HG02885 (cell line): ENCODE data around the gene CDK11B.
"Not testable (repeated sequence)": the region's sequence is repeated elsewhere in the genome, so short reads cannot be mapped to it uniquely, and the experiment has no call there.

ENCODE experiments used
- ATAC-seq: cut with Tn5 transposase; IDR thresholded peaks from one replicate; pipeline ENCODE4 v1.9.1; 2021; ENCODE audit warnings: mild to moderate bottlenecking; ENCODE audit not compliant: unreplicated experiment, poor library complexity

CDK11B gene

GRCh38 chr1:1658583-1659549 lies at the start of gene CDK11B:
Gene CDK11B, minus strand, starts transcription at chr1:1659004. Its CDS starts 1,519 bp downstream, at chr1:1657485.
- ATAC-seq = peak; percentile 89

- not testable (repeated sequence) for ATAC-seq
These were observed 49.1 kb upstream of the CDK11B start for GRCh38 chr1:1707897-1708296.

DNA sequence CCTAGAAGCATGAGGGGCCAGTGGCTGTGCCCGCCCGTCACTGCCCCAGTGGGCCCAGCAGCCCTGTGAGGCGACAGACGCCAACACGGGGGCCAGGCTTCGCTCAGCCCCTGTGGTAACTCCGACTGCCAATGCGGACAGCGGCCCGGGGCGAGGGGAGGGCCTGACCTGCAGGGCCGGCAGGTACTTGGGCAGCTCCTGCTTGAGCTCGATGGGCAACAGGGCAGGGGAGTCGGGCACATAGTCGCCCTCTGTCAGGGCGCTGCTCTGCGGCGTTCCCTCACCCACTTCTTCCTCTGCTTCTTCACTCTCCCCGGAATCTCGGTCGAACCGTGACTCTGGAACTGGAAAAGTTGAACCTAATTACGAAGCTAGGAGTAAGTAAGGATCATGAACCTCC lies 48.4 kb upstream of the CDK11B start:
- ATAC-seq = not testable (repeated sequence)

GRCh38 chr1:1705623-1706022 lies 46.8 kb upstream of the CDK11B start:
- ATAC-seq = not testable (repeated sequence)

DNA sequence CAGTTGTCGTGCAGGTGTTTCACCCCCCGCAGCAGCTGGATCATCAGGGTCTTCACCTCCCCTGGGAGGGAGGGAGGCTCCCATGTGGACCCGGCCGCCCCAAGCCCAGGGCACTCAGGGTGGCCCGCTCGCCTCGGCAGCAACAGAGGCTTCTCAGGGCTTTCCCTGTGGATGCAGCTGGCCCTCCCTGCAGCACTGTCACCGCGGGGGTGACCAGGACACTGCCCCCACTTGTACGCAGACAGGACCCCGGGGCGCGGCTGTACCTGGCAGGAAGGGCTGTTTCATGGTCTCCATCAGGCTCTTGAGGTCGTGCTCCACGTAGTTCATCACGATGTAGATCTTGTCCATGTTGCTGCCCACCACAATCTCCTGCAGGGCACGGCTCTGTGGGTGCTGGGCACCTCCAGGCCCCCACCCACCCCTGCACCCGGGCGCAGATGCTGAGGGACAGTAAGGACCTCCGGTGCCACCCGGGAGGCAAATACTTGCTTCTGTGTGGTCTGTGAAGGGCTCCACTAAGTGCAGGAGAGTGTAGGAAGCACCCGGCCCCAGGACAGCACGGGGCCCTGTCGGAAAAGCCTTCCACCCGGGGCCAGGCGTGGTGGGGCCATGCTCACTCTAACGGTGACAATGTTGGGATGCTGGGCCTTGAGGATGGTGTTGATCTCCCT lies 45.6 kb upstream of the CDK11B start:
- not testable (repeated sequence) for ATAC-seq

DNA sequence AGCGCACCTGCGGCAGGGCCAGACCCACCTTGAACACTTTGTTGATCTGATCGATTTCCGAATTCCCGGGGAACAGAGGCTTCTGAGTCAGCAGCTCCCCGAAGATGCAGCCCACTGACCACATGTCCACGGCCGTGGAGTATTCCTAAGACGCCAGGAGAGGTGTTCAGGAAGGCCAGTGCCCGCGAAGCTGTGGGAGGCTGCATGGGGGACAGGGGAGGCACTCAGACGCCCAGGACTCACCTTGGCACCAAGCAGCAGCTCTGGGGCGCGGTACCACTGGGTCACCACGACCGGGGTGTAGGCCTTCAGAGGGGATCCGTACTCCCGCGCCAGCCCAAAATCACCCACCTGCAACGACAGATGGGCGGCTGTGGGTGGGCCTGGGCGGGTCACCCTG lies 45.0 kb upstream of the CDK11B start:
- ATAC-seq = no peak

- not testable (repeated sequence) for ATAC-seq
These were observed 43.7 kb upstream of the CDK11B start for GRCh38 chr1:1702506-1702905.

- ATAC-seq = not testable (repeated sequence)
These were observed 41.8 kb upstream of the CDK11B start for GRCh38 chr1:1700557-1700956.

DNA sequence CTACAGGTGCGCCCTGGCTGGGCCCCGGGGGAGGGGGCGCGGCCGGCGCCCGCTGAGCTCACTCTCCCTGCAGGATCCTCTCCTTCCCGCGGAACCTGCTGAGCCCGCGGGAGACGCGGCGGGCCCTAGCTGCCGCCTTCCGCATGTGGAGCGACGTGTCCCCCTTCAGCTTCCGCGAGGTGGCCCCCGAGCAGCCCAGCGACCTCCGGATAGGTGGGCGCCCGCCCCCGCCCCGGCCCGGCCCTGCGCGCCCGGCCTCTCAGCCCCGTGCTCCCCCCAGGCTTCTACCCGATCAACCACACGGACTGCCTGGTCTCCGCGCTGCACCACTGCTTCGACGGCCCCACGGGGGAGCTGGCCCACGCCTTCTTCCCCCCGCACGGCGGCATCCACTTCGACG lies 41.3 kb upstream of the CDK11B start:
- ATAC-seq = not testable (repeated sequence)

DNA sequence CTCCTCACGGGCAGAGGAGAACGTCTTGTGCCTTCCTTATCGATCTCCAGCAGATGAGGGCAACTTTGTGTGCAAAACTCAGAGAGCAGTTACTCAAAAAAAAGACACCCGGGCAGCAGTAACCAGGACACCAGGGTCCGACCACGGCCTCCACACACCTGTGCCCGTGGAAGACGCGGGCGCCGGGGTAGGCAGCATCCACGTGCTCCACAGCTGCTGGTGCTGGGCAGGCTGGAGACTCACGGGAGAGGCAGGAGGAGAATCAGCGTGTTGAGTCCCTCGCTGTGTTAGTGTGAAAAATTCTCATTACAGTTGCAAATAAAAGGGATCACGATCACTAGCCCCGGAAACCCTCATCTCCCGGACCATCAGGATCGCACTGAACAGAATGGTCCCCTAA lies 40.3 kb upstream of the CDK11B start:
- ATAC-seq = not testable (repeated sequence)

- not testable (repeated sequence) for ATAC-seq
These were observed 38.8 kb upstream of the CDK11B start for GRCh38 chr1:1697358-1698183.

DNA sequence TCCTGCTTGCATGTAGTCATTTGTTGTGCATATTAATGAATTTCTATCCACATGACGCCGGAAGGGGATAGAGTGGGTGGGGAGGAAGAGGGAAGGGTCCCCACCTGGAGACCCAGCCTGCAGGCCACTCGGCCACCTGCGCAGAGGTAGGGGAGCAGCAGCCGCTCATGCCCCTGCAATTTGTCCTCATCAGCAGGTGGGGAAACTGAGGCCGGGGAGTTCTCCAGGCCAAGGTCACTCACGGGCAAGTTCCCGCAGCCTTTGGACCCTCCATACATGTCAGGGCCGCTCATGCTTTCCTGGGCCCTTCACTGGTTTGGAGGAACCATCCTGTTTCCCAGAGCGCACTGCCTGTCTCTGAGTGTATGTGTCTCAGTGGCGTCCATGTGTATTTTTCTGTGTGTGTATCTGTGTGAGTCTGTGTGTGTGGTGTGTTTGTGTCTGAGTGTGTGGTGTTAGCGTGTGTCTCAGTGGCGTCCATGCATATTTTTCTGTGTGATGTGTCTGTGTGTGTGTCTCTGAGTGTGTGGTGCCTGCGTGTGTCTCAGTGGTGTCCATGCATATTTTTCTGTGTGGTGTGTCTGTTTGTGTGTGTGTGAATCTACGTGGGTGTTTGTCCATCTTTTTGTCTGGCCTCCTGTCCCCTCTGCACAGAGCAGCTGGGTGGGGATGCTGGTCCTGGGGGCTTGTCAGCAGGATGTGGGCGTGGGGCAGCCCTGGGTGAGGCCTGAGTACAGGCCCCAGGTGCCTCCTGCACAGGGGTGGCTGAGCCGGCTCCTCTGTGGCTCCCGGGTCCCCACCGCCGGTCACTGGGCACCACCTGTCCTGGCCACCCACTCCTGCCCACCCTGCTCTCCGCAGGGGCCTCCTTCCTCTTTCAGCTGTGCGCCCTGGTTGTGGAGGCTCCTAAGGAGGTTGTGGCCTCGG lies 37.9 kb upstream of the CDK11B start:
- ATAC-seq = not testable (repeated sequence)

GRCh38 chr1:1692714-1693647 lies 34.2 kb upstream of the CDK11B start, which contains the start of gene SLC35E2B:
Gene SLC35E2B, minus strand, starts transcription at chr1:1692795. Its CDS starts 16,096 bp downstream, at chr1:1676699.
- ATAC-seq = peak; percentile 78

GRCh38 chr1:1692324-1692713 lies 33.5 kb upstream of the CDK11B start:
- peak; percentile 37 for ATAC-seq

GRCh38 chr1:1691443-1691842 lies 32.6 kb upstream of the CDK11B start:
- ATAC-seq = not testable (repeated sequence)

DNA sequence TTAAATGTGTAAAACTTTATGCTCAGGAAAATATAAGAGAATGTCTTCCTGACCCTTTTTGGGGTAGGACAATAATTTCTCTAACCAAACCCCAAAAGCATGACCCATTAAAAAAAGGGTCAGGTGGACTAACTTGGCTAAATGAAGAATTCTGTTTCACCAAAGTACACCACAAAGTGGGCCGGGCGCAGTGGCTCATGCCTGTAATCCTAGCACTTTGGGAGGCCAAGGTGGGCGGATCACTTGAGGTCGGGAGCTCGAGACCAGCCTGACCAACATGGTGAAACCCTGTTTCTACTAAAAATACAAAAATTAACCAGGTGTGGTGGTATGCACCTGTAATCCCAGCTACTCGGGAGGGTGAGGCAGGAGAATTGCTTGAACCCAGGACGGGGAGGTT lies 30.7 kb upstream of the CDK11B start:
- not testable (repeated sequence) for ATAC-seq

- no peak for ATAC-seq
These were observed 29.0 kb upstream of the CDK11B start for GRCh38 chr1:1687846-1688245.

DNA sequence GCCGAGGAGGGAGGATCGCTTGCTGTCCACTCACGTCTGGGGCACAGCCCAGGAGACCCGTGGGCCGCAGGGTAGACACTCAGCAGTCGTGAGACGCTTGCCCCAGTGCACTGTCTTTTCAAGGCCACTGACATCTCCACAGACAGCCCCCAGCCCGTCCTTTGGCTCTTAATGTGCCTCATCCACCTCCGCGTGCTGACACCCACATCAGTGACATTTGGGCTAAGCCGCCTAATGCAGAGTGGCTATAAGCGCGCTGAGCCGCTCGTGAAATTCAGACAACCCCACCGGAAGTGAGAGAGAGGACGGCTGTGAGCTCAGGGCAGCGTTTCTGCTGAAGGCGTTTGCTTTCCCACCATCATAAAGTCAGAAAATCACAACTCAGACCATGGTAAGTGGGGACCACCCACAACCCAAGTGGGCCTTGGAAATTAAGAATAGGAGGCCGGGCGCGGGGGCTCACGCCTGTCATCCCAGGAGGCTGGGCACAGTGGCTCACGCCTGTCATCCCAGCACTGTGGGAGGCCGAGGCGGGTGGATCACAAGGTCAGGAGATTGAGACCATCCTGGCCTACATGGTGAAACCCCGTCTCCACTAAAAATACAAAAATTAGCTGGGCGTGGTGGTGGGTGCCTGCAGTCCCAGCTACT lies 25.4 kb upstream of the CDK11B start:
- no peak for ATAC-seq
